ENCODE results near the gene NAA50.

NAA50 gene

GRCh38 chr3:113741620-113742019, 4.4 kb downstream of the NAA50 start:
- no peak for DNase-seq

GRCh38 chr3:113741086-113741485, 5.0 kb downstream of the NAA50 start:
- no peak for DNase-seq

DNA sequence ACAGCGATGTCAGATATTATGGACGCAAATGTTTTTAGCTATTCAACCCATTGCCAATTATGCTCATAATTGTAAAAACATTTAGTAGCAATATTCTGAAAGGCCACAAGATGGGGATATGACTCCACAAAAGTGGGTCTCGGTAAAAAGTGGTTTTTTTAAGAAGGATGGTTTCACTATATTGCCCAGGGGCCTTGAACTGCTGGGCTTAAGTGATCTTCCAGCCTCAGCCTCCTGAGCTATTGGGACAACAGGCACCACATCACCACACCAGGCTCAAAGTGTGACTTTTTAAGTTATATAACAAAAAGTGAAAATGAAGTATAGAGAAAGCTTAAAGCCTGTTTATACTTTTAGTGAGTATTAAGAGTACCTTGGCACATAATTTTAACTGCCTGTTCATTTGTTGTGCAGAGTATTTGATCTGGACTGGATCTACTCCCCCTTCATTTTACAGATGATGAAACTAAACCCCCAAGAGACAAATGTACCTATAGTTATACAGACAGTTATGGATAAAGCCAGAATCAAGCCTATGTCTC, 9.4 kb downstream of the NAA50 start:
- DNase-seq: no peak

DNA sequence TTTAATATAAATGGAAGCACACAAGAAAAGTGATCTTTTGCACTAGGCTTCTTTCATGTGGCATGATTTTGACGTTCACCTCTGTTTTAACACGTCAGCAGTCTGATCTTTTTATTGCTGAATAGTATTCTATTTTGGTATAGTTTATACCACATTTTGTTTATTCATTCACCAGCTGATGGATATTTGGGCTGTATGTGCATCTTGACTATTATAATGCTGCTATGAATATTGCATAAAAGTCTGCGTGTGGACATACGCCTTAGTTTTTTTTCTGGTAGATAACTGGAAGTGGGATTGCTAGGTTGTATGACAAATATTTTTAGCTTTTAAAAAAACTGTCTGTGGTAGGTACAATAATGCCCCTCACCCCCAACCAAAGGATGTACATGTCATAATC, 14.4 kb downstream of the NAA50 start:
- DNase-seq: no peak

GRCh38 chr3:113730550-113730949, 15.5 kb downstream of the NAA50 start:
- DNase-seq: no peak

GRCh38 chr3:113728661-113729060, 17.4 kb downstream of the NAA50 start:
- no peak for DNase-seq

GRCh38 chr3:113721636-113722035, 24.4 kb downstream of the NAA50 start:
- no peak for DNase-seq

GRCh38 chr3:113719758-113720157, 26.3 kb downstream of the NAA50 start:
- no peak for DNase-seq

DNA sequence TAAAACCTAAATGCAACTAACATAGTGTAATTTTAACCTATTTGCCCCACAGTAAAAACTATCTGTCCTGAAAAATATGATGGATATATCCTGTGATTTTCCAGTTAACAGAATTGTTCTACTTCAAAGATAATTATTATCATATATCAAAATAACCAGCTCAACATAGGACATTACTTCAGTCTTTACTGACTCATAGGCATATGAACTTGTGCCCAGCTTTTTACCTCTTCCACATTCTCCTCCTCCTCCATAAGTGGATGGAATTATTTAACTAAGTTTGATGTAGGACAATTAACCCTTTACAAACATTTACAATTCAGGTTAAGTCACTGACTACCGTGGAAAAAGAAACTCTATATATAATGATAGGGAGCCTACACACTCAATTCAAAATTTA, 26.8 kb downstream of the NAA50 start:
- no peak for DNase-seq

DNA sequence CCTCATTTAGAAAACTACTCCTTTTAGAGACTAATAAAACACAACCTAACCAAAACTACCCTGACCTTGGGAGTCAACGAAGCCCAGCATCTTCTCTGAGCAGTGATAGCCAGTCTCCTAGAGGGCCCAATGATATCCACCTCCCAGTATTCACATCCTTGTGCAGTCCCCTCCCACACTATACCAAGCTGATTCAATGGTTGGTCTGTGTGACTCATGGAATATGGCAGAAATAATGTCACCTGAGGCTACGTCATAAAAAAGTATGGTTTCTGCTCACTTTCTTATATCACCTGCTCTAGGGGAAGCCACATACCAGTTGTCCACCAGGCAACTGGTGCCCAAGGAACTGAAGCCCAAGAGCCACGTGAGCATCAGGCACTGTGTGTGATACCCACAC, 28.2 kb downstream of the NAA50 start:
- no peak for DNase-seq

GRCh38 chr3:113717308-113717707, 28.7 kb downstream of the NAA50 start:
- no peak for DNase-seq

DNA sequence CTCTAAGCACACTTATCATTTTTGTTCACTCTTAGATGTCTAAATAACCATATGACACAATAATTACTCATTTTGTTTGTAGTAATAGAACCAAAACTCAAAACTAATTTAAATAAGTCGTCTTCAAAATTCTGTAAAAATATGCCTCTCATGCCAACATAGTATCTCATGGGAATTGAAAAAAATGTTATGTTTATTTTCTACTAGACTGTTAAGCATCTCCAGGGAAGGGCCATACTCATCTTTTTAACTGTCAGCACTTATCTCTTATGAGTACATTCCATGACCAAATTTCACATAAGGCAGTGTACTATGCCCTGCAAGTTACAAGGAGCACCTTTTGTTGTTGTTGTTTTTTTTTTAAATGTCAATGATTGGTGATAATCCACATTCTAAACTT, 31.3 kb downstream of the NAA50 start:
- no peak for DNase-seq

DNA sequence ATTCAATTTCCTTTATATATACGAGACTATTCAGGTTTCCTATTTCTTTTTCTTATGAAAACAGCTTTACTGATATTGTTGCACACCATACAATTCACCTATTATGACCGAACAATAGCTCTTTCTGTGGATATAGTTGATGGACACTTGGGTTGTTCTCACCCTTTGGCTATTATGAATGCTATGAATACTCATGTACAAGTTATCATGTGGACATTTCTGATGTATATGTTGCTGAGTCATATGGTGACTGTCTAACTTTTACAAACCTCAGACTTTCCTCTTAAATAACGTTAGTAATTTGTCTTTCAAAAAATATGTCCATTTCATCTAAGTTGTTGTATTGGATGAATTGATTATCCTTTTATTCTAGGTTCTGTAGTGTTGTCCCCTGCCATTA, 33.9 kb downstream of the NAA50 start:
- DNase-seq: no peak

DNA sequence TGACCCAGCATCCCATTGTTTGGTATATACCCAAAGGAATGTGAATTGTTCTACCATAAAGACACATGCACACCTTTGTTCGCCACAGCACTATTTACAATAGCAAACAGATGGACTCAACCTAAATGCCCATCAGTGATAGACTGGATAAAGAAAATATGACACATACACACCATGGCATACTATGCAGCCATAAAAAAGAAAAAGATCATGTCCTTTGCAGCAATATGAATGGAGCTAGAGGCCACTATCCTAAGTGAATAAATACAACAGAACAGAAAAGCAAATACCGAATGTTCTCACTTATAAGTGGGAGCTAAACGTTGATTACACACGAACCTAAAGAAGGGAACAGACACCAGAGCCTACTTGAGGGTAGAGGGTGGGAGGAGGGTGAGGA, 38.2 kb downstream of the NAA50 start:
- no peak for DNase-seq

DNA sequence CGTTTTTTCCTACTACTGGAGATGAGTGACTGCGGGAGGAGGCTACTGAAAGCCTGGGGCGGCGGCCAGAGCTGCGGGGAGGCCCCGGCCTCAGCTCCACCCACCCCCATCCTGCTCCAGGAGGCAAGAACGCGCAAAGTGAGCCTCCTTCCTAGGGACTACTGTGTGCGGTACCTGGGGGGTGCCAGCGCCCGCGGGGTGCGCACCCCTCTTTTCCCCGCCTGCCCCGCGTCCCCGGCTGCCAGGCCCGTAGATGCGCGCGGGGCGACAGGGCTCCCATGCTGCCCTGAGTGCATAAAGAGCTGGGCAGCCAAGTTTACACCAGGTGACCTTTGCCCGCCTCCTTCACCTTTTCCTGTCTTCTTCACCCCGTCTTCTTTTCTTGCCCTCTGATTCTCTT, 47.1 kb downstream of the NAA50 start:
- DNase-seq: no peak

GRCh38 chr3:113698213-113698742, 47.8 kb downstream of the NAA50 start:
- DNase-seq: no peak

- no peak for DNase-seq
Measured at GRCh38 chr3:113697500-113698090, 48.5 kb downstream of the NAA50 start.

GRCh38 chr3:113696658-113697499, 49.2 kb downstream of the NAA50 start:
- DNase-seq: peak; percentile 99

DNA sequence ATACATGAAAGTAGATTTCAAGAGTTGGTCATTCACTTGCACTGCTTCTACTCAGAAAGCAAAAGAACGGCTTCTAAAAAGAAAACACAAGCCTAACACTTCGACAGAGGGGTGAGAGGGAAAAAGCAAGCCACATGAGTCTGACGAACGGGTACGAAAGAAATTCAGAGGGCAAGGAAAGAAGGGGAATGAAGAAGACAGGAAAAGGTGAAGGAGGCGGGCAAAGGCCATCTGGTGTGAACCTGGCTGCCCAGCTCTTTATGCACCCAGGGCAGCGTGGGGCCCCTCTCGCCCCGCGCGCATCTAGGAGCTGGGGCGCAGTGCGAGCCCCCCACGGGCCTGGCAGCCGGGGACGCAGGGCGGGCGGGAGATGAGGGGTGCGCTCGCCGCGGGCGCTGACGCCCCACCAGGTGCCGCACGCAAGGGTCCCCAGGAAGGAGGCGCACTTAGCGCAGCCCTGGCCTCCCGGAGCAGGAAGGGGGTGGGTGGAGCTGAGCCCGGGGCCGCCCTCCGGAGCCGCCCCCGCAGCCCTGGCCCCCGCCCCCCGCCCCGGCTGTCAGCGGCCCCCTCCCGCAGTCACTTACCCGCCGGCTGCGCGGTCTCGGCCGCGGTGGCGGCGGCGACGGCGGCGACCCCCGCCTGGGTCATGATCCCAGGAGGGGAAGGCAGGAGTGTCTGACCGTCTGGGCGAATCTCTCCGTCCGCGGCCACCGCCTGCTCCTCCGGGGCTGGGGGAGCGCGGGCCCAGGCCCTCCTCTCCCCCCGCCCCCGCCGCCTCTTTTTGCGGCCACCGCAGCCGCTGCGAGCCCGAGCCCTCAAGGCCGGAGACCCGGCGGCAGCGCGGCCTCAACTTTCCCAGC, 50.0 kb downstream of the NAA50 start, which contains the start of gene USF3:
Gene USF3 (minus strand): TSS at position 857 of the 860 bp plus-strand sequence. CDS start 21,764 bp downstream, outside the sequence.
- DNase-seq: peak; percentile 35

GRCh38 chr3:113695431-113695785, 50.6 kb downstream of the NAA50 start:
- DNase-seq: no peak

DNA sequence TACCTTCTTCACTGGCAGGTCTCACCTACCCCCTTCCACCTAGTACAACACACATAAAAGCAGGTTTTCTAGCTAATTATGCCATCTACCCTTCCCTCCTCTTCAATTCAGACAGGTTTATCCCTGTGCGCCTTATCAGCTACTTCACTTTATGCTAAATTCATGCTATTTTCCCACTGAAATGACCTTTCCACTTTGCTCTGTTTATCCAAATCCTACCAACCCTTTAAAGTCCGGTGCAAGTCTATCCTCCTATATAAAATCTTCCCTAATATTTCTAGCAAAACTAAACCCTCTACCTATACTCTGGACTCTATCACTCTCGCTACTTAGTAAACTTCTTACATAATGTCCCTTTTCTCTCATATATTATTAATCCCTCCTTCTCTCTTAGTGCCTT, 55.6 kb downstream of the NAA50 start:
- DNase-seq: no peak

DNA sequence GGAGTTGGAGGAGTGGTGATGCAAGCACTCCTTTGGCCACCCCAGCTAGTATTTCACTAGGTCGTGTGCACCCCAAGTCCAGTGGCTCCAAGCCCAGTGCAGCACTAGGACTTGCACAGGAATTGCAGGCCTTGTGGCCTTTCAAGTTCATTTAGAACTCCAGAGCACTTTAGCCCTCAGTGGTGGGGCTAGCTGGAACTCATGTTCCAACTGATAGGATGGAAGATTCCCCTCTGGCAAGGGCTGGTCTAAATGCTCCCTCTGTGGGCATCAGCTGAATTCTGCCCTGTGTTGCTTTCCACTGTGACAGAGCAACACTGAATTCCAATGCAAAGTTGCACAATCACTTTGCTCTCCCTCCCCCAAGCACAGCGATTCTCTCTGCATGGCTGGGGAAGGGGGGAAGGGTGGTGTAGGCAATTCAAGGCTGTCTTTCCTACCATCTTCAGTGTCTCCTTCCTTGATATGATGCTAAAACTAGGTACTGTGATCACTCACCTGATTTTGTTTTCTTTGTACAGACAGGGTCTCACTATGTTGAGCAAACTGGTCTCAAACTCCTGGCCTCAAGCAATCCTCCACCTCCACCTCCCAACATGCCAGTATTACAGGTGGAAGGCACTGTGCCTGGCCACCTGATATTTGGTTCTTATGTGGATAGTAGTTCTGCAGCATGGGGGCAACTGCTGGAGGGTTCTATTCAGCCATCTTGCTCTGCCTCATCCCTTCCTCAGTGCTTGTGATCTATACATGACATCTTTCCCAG, 59.9 kb downstream of the NAA50 start:
- no peak for DNase-seq

Measured in SHP77 treated with DMSO at 0.1 percent for 48 hours (cell line).